ENCODE measurements around the gene OR51G2.

OR51G2 gene

GRCh38 chr11:4891996-4892640, 27.0 kb downstream of the OR51G2 start:
- DNase-seq (ENCODE audit: insufficient read length, low spot score) (no peak), FAIRE-seq (no peak)
- TF ChIP-seq CTCF (IDR thresholded peaks at IDR 0.05; ENCODE audit: insufficient read depth, missing control alignments): no peak

GRCh38 chr11:4890279-4890678, 28.9 kb downstream of the OR51G2 start:
- TF ChIP-seq CTCF (IDR thresholded peaks at IDR 0.05; ENCODE audit: insufficient read depth, missing control alignments): no peak
- no peak for DNase-seq (ENCODE audit: insufficient read length, low spot score)
- FAIRE-seq: no peak

- no peak for FAIRE-seq
- TF ChIP-seq CTCF (IDR thresholded peaks at IDR 0.05; ENCODE audit: insufficient read depth, missing control alignments): no peak
- no peak for DNase-seq (ENCODE audit: insufficient read length, low spot score)
Measured at GRCh38 chr11:4887591-4887990, 31.6 kb downstream of the OR51G2 start.

GRCh38 chr11:4886186-4886585, 33.0 kb downstream of the OR51G2 start:
- FAIRE-seq (no peak), DNase-seq (ENCODE audit: insufficient read length, low spot score) (no peak)
- TF ChIP-seq CTCF (IDR thresholded peaks at IDR 0.05; ENCODE audit: insufficient read depth, missing control alignments): no peak

- FAIRE-seq (no peak), DNase-seq (ENCODE audit: insufficient read length, low spot score) (no peak)
- no peak for TF ChIP-seq CTCF (IDR thresholded peaks at IDR 0.05; ENCODE audit: insufficient read depth, missing control alignments)
Measured at GRCh38 chr11:4884361-4884760, 34.8 kb downstream of the OR51G2 start.

- FAIRE-seq (no peak), DNase-seq (ENCODE audit: insufficient read length, low spot score) (no peak)
- no peak for TF ChIP-seq CTCF (IDR thresholded peaks at IDR 0.05; ENCODE audit: insufficient read depth, missing control alignments)
Measured at GRCh38 chr11:4882543-4882942, 36.6 kb downstream of the OR51G2 start.

GRCh38 chr11:4881860-4882500, 37.2 kb downstream of the OR51G2 start, which contains the start of gene OR51T1:
OR51T1 (plus strand) TSS chr11:4881900; CDS start chr11:4881900, 0 bp downstream.
- DNase-seq (ENCODE audit: insufficient read length, low spot score) (no peak), FAIRE-seq (no peak)
- no peak for TF ChIP-seq CTCF (IDR thresholded peaks at IDR 0.05; ENCODE audit: insufficient read depth, missing control alignments)
